Keratinocyte (primary cell): ENCODE results near the gene SLC25A47. TPM values are rescaled to one million over a fixed set of nuclear protein-coding genes. Genes with fewer than 3 reads are reported as not detected.

Experiments
- DNase-seq: peaks from one replicate; pipeline ENCODE4 v3.0.0-alpha.2; 2011; ENCODE audit warnings: low read depth, missing footprints, low spot score
- FAIRE-seq: peaks from 2 replicates; lab custom pipeline; 2011; peaks lifted over from hg19 to GRCh38; lab: Jason Lieb, UNC
- H2AFZ ChIP-seq: 2 replicates; pipeline ENCODE4 v1.6.0; 2012; ENCODE audit warnings: low read length, control low read depth, inconsistent platforms; ENCODE audit not compliant: control insufficient read depth
- H3K27ac ChIP-seq: 2 replicates; pipeline ENCODE4 v1.5.1; 2011; ENCODE audit warnings: low read length; ENCODE audit not compliant: control insufficient read depth, insufficient read depth
- H3K27me3 ChIP-seq: 3 replicates; pipeline ENCODE4 v1.6.0; 2011; ENCODE audit warnings: low read length; ENCODE audit not compliant: control insufficient read depth, insufficient read depth; ENCODE audit errors: extremely low read depth
- H3K36me3 ChIP-seq, 2 experiments: 2 replicates in 1 of 2; 3 replicates in 1 of 2; pipeline ENCODE4 v1.5.1; 2011; ENCODE audit warnings: low read length in 2 of 2, mild to moderate bottlenecking in 1 of 2; ENCODE audit not compliant: control insufficient read depth in 2 of 2, insufficient read depth in 2 of 2; ENCODE audit errors: extremely low read depth in 1 of 2
- H3K4me1 ChIP-seq: 3 replicates; pipeline ENCODE4 v1.5.1; 2011; ENCODE audit warnings: low read length; ENCODE audit not compliant: control insufficient read depth, insufficient read depth; ENCODE audit errors: extremely low read depth
- H3K4me2 ChIP-seq: 3 replicates; pipeline ENCODE4 v1.6.0; 2011; ENCODE audit warnings: low read depth, low read length; ENCODE audit not compliant: control insufficient read depth, insufficient read depth; ENCODE audit errors: extremely low read depth
- H3K4me3 ChIP-seq, 3 experiments: fragments of 200-600 bp in 1 of 3; sonication (generic) in 1 of 3; 2 replicates in 2 of 3; 3 replicates in 1 of 3; pipeline ENCODE4 v1.5.1; 2011 to 2016; ENCODE audit warnings: low read length in 3 of 3, mild to moderate bottlenecking in 3 of 3, control low read depth in 2 of 3, inconsistent platforms in 1 of 3, low read depth in 1 of 3, mixed read lengths in 1 of 3, mixed run types in 1 of 3, moderate library complexity in 1 of 3; ENCODE audit not compliant: control insufficient read depth in 2 of 3, insufficient read depth in 2 of 3; ENCODE audit errors: extremely low read depth in 1 of 3
- H3K79me2 ChIP-seq: 2 replicates; pipeline ENCODE4 v1.6.0; 2012; ENCODE audit warnings: low read length; ENCODE audit not compliant: control insufficient read depth, insufficient read depth
- H3K9ac ChIP-seq: 3 replicates; pipeline ENCODE4 v1.6.0; 2011; ENCODE audit warnings: low read length; ENCODE audit not compliant: control insufficient read depth, insufficient read depth; ENCODE audit errors: extremely low read depth
- H3K9me1 ChIP-seq: 3 replicates; pipeline ENCODE4 v1.6.0; 2011; ENCODE audit warnings: low read length; ENCODE audit not compliant: control insufficient read depth, insufficient read depth; ENCODE audit errors: extremely low read depth
- H3K9me3 ChIP-seq: 2 replicates; pipeline ENCODE4 v1.5.1; 2012; ENCODE audit warnings: low read depth, low read length; ENCODE audit not compliant: control insufficient read depth
- H4K20me1 ChIP-seq: 3 replicates; pipeline ENCODE4 v1.6.0; 2011; ENCODE audit warnings: low read length; ENCODE audit not compliant: control insufficient read depth, insufficient read depth; ENCODE audit errors: extremely low read depth
- EZH2 ChIP-seq: IDR thresholded peaks from one replicate; pipeline ENCODE4 v1.6.1; 2012; ENCODE audit warnings: inconsistent platforms, mild to moderate bottlenecking, low read length, moderate library complexity
- dilution Hi-C: fragments of 300-500 bp; cut with MboI; formaldehyde crosslinking; loops from one replicate; pipeline ENCODE4 v1.7.0; 2020; ENCODE audit warnings: low sequenced_read_pairs; ENCODE audit not compliant: extremely low pct_ligation_motif_present
- polyA plus RNA-seq, 5 experiments: library from polyadenylated mRNA; depleted of rRNA in 3 of 5; stranded (reverse) in 3 of 5; stranded (forward) in 1 of 5; unstranded in 1 of 5; fragments of >200 nt; gene quantifications; 1 replicate in 1 of 5; 2 replicates in 3 of 5; 3 replicates in 1 of 5; pipeline versions ENCODE4 v1.2.1 to v1.2.3, GENCODE V29; 2011 to 2012; ENCODE audit warnings: missing spikeins in 2 of 5, low read depth in 1 of 5, low replicate concordance in 1 of 5
- TF ChIP-seq, protein P1 (sequence below), 3 experiments: IDR thresholded peaks in 1 of 3; conservative IDR thresholded peaks in 1 of 3; optimal IDR thresholded peaks in 1 of 3; 2 replicates in 2 of 3; 3 replicates in 1 of 3; pipeline versions ENCODE3 to v1.5.1; 2011; ENCODE audit warnings: low read length in 3 of 3, mild to moderate bottlenecking in 3 of 3, moderate library complexity in 2 of 3, control low read depth in 1 of 3, inconsistent platforms in 1 of 3; ENCODE audit not compliant: insufficient read depth in 2 of 3; ENCODE audit errors: extremely low read depth in 1 of 3

Gene SLC25A47
- polyA plus RNA-seq, 1 donor (not counting 4 experiments of a cell fraction or from before 2014, with no cell fraction given), result not detected

DNA sequence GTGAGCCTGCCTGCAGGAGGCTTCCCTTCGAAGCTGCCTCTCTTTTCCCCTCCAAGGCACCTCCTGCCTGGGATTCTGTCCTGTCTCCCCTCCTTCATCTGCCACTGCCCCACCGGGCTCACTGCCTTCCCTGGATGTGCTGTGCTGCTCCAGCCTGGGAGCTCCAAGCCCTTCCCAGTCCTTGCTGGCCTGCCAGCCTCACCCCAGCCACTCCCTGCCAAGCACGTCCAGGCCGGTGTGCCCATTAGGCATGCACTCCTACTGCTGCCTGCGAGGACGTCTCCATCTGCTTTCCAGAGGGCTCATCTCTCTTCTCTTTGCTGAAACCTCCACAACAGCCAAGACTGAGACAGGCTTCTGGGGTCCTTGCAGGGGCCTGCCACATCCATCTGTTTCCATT, 8.4 kb upstream of the SLC25A47 start:
- Histone ChIP-seq H3K4me2 (no peak overlapping the region), H2AFZ (peak overlapping the region; percentile 60), H3K9me3 (no peaks in the 10 kb centered on the region), H3K9me1 (no peaks in the 10 kb centered on the region), H3K4me3 (no peak overlapping the region), H4K20me1 (no peaks in the 10 kb centered on the region), H3K79me2 (no peaks in the 10 kb centered on the region), H3K27ac (no peak overlapping the region), H3K9ac (no peak overlapping the region), H3K27me3 (no peaks in the 10 kb centered on the region), H3K4me1 (peaks cover 10% of the 10 kb centered on the region), H3K36me3 (no peaks in the 10 kb centered on the region)
- DNase-seq (no peak), FAIRE-seq (no peak)
- dilution Hi-C loops, result no loop called here
- no peak for TF ChIP-seq EZH2
- TF ChIP-seq, protein P1, sequence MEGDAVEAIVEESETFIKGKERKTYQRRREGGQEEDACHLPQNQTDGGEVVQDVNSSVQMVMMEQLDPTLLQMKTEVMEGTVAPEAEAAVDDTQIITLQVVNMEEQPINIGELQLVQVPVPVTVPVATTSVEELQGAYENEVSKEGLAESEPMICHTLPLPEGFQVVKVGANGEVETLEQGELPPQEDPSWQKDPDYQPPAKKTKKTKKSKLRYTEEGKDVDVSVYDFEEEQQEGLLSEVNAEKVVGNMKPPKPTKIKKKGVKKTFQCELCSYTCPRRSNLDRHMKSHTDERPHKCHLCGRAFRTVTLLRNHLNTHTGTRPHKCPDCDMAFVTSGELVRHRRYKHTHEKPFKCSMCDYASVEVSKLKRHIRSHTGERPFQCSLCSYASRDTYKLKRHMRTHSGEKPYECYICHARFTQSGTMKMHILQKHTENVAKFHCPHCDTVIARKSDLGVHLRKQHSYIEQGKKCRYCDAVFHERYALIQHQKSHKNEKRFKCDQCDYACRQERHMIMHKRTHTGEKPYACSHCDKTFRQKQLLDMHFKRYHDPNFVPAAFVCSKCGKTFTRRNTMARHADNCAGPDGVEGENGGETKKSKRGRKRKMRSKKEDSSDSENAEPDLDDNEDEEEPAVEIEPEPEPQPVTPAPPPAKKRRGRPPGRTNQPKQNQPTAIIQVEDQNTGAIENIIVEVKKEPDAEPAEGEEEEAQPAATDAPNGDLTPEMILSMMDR (optimal IDR thresholded peaks at IDR 0.05 in 1 of 3, IDR thresholded peaks at IDR 0.05 in 1 of 3, conservative IDR thresholded peaks at IDR 0.05 in 1 of 3; ENCODE audit: extremely low read depth in 1 of 3, insufficient read depth in 2 of 3, low read length in 3 of 3), result no peak

DNA sequence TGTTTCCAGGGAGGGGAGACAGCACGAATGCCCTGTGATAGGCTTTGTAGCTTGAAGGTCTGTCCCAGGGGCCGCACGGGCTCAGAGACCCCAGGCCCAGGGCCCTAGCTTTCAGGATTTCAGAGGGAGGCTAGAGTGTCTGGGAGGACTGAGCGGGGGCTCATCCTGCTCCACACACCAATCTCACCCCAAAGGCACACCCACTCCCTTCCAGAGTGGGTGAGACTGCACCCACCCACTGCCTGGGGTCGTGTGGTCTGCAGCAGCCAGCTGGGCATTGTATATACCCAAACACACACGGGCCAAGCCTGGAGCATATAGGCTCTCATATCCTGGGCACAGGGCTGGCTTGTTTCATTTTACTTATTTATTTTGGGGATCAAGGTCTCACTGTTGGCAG, 5.8 kb upstream of the SLC25A47 start:
- Histone ChIP-seq H3K9me3 (no peaks in the 10 kb centered on the region), H4K20me1 (no peaks in the 10 kb centered on the region), H3K4me2 (no peak overlapping the region), H3K4me3 (no peak overlapping the region), H2AFZ (no peak overlapping the region), H3K4me1 (peaks cover 19% of the 10 kb centered on the region), H3K79me2 (no peaks in the 10 kb centered on the region), H3K36me3 (no peaks in the 10 kb centered on the region), H3K27ac (no peak overlapping the region), H3K9me1 (peaks cover 2% of the 10 kb centered on the region), H3K27me3 (no peaks in the 10 kb centered on the region), H3K9ac (no peak overlapping the region)
- dilution Hi-C loops, result no loop called here
- FAIRE-seq, result no peak
- no peak for DNase-seq
- no peak for TF ChIP-seq EZH2
- TF ChIP-seq, protein P1 (optimal IDR thresholded peaks at IDR 0.05 in 1 of 3, IDR thresholded peaks at IDR 0.05 in 1 of 3, conservative IDR thresholded peaks at IDR 0.05 in 1 of 3; ENCODE audit: extremely low read depth in 1 of 3, insufficient read depth in 2 of 3, low read length in 3 of 3), result no peak
